ENCODE measurements around the gene TMEM131L.

DNA sequence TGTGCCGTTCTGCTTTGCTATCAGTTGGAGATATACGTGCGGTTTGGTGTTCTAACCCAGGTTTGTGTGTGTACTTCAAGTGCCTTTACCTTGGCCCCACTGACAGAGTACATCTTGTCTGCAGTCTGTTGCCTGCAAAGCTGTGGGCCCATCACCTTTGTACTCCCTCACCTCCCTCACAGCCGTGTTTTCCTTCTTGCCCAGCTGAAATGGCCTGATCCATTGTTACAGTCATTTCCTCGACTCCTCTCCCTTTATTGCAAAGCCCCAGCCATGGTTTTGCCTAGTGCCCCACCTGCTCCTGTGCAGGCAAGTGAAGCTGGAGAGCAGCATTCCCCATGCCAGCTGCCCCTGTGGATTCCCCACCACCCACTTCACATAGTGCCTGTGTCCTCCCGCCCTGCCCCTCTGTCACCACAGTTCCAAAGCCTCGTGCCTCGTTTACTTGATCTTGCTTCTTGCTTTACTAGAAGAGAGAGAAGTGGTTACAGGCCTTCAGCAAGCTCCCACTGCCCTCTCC, 162.7 kb downstream of the TMEM131L start:
- TF ChIP-seq, protein P1, sequence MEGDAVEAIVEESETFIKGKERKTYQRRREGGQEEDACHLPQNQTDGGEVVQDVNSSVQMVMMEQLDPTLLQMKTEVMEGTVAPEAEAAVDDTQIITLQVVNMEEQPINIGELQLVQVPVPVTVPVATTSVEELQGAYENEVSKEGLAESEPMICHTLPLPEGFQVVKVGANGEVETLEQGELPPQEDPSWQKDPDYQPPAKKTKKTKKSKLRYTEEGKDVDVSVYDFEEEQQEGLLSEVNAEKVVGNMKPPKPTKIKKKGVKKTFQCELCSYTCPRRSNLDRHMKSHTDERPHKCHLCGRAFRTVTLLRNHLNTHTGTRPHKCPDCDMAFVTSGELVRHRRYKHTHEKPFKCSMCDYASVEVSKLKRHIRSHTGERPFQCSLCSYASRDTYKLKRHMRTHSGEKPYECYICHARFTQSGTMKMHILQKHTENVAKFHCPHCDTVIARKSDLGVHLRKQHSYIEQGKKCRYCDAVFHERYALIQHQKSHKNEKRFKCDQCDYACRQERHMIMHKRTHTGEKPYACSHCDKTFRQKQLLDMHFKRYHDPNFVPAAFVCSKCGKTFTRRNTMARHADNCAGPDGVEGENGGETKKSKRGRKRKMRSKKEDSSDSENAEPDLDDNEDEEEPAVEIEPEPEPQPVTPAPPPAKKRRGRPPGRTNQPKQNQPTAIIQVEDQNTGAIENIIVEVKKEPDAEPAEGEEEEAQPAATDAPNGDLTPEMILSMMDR (IDR thresholded peaks at IDR 0.05), result no peak
- no peak for TF ChIP-seq ZFX (IDR thresholded peaks at IDR 0.05; ENCODE audit: borderline replicate concordance)
